ENCODE results near the gene TGM2. TPM values are rescaled to one million over a fixed set of nuclear protein-coding genes. Genes with fewer than 3 reads are reported as not detected.

TGM2 gene
- total RNA-seq, 2 experiments from 2014 or later: 0.06 to 0.27 TPM

- no peak for TF ChIP-seq CTCF (IDR thresholded peaks at IDR 0.05)
- intact Hi-C loops (cut with DNase I, micrococcal nuclease): no loop called here
- H3K9me3 ChIP-seq (ENCODE audit: control insufficient read depth in 1 of 2, insufficient read depth in 1 of 2, low read length in 2 of 2): no peaks in the 10 kb centered on the region
- no peak overlapping the region for H3K27ac ChIP-seq (ENCODE audit: low read depth in 1 of 2, low read length in 2 of 2)
- peaks cover 21% of the 10 kb centered on the region for H3K4me1 Mint-ChIP-seq (ENCODE audit: low read depth)
- DNase-seq (no peak), ATAC-seq (ENCODE audit: poor library complexity) (no peak)
- H3K27me3 ChIP-seq (ENCODE audit: control insufficient read depth in 1 of 2, insufficient read depth in 2 of 2, low read length in 2 of 2): no peaks in the 10 kb centered on the region
- H3K9me3 Mint-ChIP-seq: no peaks in the 10 kb centered on the region
- H3K27me3 Mint-ChIP-seq: no peaks in the 10 kb centered on the region
- H3K4me1 ChIP-seq (ENCODE audit: insufficient read depth, low read length): peaks cover 21% of the 10 kb centered on the region
- H3K4me3 ChIP-seq (ENCODE audit: low read length): no peak overlapping the region
- H3K36me3 ChIP-seq (ENCODE audit: insufficient read depth, low read length): peaks cover 49% of the 10 kb centered on the region
- peaks cover 67% of the 10 kb centered on the region for H3K36me3 Mint-ChIP-seq (ENCODE audit: low read depth)
- ChIA-PET POLR2A (no interaction called here), CTCF (no interaction called here)
- no peak overlapping the region for H3K4me3 Mint-ChIP-seq
- no peak overlapping the region for H3K27ac Mint-ChIP-seq
These were observed 75.0 kb downstream of the TGM2 start for GRCh38 chr20:38090061-38090460.

- Mint-ChIP-seq H3K4me3 (no peak overlapping the region), H3K27ac (no peak overlapping the region), H3K4me1 (ENCODE audit: low read depth) (peaks cover 17% of the 10 kb centered on the region), H3K36me3 (ENCODE audit: low read depth) (peaks cover 73% of the 10 kb centered on the region), H3K9me3 (no peaks in the 10 kb centered on the region), H3K27me3 (no peaks in the 10 kb centered on the region)
- H3K27me3 ChIP-seq (ENCODE audit: control insufficient read depth in 1 of 2, insufficient read depth in 2 of 2, low read length in 2 of 2): no peaks in the 10 kb centered on the region
- H3K36me3 ChIP-seq (ENCODE audit: insufficient read depth, low read length): peaks cover 54% of the 10 kb centered on the region
- no peaks in the 10 kb centered on the region for H3K9me3 ChIP-seq (ENCODE audit: control insufficient read depth in 1 of 2, insufficient read depth in 1 of 2, low read length in 2 of 2)
- ChIA-PET CTCF (interaction anchor here (1.2 kb wide), 1 partner anchor 8 kb away, joined by 3 read pairs; no protein-coding TSS in a partner anchor), POLR2A (no interaction called here)
- H3K4me1 ChIP-seq (ENCODE audit: insufficient read depth, low read length): peaks cover 17% of the 10 kb centered on the region
- no peak for ATAC-seq (ENCODE audit: poor library complexity)
- TF ChIP-seq CTCF (IDR thresholded peaks at IDR 0.05): no peak
- H3K4me3 ChIP-seq (ENCODE audit: low read length): no peak overlapping the region
- DNase-seq: no peak
- no peak overlapping the region for H3K27ac ChIP-seq (ENCODE audit: low read depth in 1 of 2, low read length in 2 of 2)
- intact Hi-C loops (cut with DNase I, micrococcal nuclease): no loop called here
These were observed 75.6 kb downstream of the TGM2 start for GRCh38 chr20:38089500-38089899.

- TF ChIP-seq CTCF (IDR thresholded peaks at IDR 0.05): no peak
- Mint-ChIP-seq H3K27me3 (no peaks in the 10 kb centered on the region), H3K4me3 (no peak overlapping the region), H3K36me3 (ENCODE audit: low read depth) (peaks cover 97% of the 10 kb centered on the region), H3K27ac (no peak overlapping the region), H3K4me1 (ENCODE audit: low read depth) (peaks cover 16% of the 10 kb centered on the region), H3K9me3 (no peaks in the 10 kb centered on the region)
- Histone ChIP-seq H3K4me3 (ENCODE audit: low read length) (no peak overlapping the region), H3K27me3 (ENCODE audit: control insufficient read depth in 1 of 2, insufficient read depth in 2 of 2, low read length in 2 of 2) (no peaks in the 10 kb centered on the region), H3K27ac (ENCODE audit: low read depth in 1 of 2, low read length in 2 of 2) (no peak overlapping the region), H3K9me3 (ENCODE audit: control insufficient read depth in 1 of 2, insufficient read depth in 1 of 2, low read length in 2 of 2) (no peaks in the 10 kb centered on the region), H3K4me1 (ENCODE audit: insufficient read depth, low read length) (no peaks in the 10 kb centered on the region), H3K36me3 (ENCODE audit: insufficient read depth, low read length) (peaks cover 63% of the 10 kb centered on the region)
- intact Hi-C loops (cut with DNase I, micrococcal nuclease): no loop called here
- ChIA-PET CTCF (interaction anchor here (2.0 kb wide), 1 partner anchor 12 kb away, joined by 7 read pairs; no protein-coding TSS in a partner anchor), POLR2A (no interaction called here)
- no peak for DNase-seq
- no peak for ATAC-seq (ENCODE audit: poor library complexity)
These were observed 80.0 kb downstream of the TGM2 start for GRCh38 chr20:38085026-38085425.

Measured in CD4-positive, alpha-beta T cell (primary cell).